ENCODE results near the gene C22orf15. TPM values are rescaled to one million over a fixed set of nuclear protein-coding genes. Genes with fewer than 3 reads are reported as not detected.

Gene C22orf15
- total and polyA plus RNA-seq, 2 donors (not counting 3 experiments of a cell fraction or from before 2014, with no cell fraction given): 0.86 TPM; not detected in 1

DNA sequence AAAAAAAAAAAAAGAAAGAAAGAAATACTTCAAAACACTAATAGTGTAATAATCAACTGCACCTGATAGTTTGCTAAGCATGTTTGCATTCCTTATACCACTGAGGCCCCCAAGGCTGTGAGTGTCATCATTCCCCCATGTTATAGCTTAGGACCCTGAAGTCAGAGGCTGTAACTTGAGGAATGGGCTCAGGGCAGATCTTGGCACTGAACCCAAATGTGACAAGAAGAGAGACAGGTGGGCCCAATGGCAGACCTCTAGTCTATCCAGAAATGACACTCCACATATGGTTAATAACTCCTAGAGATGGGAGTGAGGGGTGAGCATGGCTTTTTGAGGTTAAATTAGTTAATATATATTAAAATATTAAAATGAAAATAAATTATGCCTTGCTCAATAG is 25.1 kb upstream of the C22orf15 start:
- CTCF ChIA-PET: interaction anchor here (0.6 to 1.0 kb wide), 2 partner anchors 19 to 26 kb away, joined by 3 read pairs; no protein-coding TSS in a partner anchor
- Histone ChIP-seq H3K4me2 (ENCODE audit: insufficient read depth, low read length) (no peak overlapping the region), H3K9me3 (replicated peaks; ENCODE audit: control insufficient read depth, insufficient read depth, low read length) (no peaks in the 10 kb centered on the region), H2AFZ (ENCODE audit: low read depth, low read length) (no peak overlapping the region), H3K36me3 (ENCODE audit: control insufficient read depth in 2 of 2, extremely low read depth in 1 of 2, insufficient read depth in 2 of 2, low read length in 2 of 2) (peaks cover 0 to 5% of the 10 kb centered on the region in 2 experiments), H3K27me3 (ENCODE audit: control insufficient read depth in 2 of 2, insufficient read depth in 2 of 2, low read length in 2 of 2) (no peaks in the 10 kb centered on the region), H3K4me1 (ENCODE audit: control insufficient read depth, extremely low read depth, insufficient read depth, low read length) (no peaks in the 10 kb centered on the region), H3K9ac (replicated peaks; ENCODE audit: extremely low read depth, insufficient read depth, low read length) (no peak overlapping the region), H3K9me1 (replicated peaks; ENCODE audit: control insufficient read depth, extremely low read depth, insufficient read depth, low read length) (no peaks in the 10 kb centered on the region), H4K20me1 (replicated peaks; ENCODE audit: control insufficient read depth, extremely low read depth, insufficient read depth, low read length) (no peaks in the 10 kb centered on the region), H3K79me2 (ENCODE audit: control insufficient read depth, insufficient read depth, low read length) (no peaks in the 10 kb centered on the region), H3K27ac (ENCODE audit: insufficient read depth, low read depth, low read length) (no peak overlapping the region), H3K4me3 (replicated peaks in 1 of 3; ENCODE audit: insufficient read depth in 1 of 3, low read depth in 1 of 3, low read length in 3 of 3) (no peak overlapping the region)
- FAIRE-seq (no peak), DNase-seq (ENCODE audit: low read depth, low spot score) (no peak)
- POLR2A ChIA-PET: no interaction called here
- dilution Hi-C loops (cut with MboI; ENCODE audit: extremely low pct_ligation_motif_present, low sequenced_read_pairs) (no loop called here), intact Hi-C loops (cut with micrococcal nuclease) (no loop called here)
- TF ChIP-seq JUN (IDR thresholded peaks at IDR 0.05; ENCODE audit: borderline replicate concordance, insufficient read depth, insufficient read length, low read depth) (no peak), FOS (IDR thresholded peaks at IDR 0.05; ENCODE audit: borderline replicate concordance, insufficient read depth, low read length) (no peak), GATA2 (IDR thresholded peaks at IDR 0.05; ENCODE audit: insufficient read depth, insufficient read length, low read depth, low read length) (no peak), POLR2AphosphoS5 (IDR thresholded peaks at IDR 0.05; ENCODE audit: insufficient read depth, low read depth, low read length) (no peak), MYC (IDR thresholded peaks at IDR 0.05; ENCODE audit: low read depth, low read length) (no peak), EZH2 (IDR thresholded peaks at IDR 0.05; ENCODE audit: borderline replicate concordance, low read depth, low read length, severe bottlenecking) (no peak), POLR2A (IDR thresholded peaks at IDR 0.05; ENCODE audit: low read depth, low read length) (no peak)
- TF ChIP-seq, protein P1, sequence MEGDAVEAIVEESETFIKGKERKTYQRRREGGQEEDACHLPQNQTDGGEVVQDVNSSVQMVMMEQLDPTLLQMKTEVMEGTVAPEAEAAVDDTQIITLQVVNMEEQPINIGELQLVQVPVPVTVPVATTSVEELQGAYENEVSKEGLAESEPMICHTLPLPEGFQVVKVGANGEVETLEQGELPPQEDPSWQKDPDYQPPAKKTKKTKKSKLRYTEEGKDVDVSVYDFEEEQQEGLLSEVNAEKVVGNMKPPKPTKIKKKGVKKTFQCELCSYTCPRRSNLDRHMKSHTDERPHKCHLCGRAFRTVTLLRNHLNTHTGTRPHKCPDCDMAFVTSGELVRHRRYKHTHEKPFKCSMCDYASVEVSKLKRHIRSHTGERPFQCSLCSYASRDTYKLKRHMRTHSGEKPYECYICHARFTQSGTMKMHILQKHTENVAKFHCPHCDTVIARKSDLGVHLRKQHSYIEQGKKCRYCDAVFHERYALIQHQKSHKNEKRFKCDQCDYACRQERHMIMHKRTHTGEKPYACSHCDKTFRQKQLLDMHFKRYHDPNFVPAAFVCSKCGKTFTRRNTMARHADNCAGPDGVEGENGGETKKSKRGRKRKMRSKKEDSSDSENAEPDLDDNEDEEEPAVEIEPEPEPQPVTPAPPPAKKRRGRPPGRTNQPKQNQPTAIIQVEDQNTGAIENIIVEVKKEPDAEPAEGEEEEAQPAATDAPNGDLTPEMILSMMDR (IDR thresholded peaks at IDR 0.05; ENCODE audit: extremely low read depth in 1 of 2, insufficient read depth in 1 of 2, low read depth in 1 of 2, low read length in 2 of 2): no peak
- TF ChIP-seq, protein P2, sequence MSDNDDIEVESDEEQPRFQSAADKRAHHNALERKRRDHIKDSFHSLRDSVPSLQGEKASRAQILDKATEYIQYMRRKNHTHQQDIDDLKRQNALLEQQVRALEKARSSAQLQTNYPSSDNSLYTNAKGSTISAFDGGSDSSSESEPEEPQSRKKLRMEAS (IDR thresholded peaks at IDR 0.05; ENCODE audit: insufficient read depth, insufficient read length): no peak
- BruUV-seq (replicated peaks): no TSS peak
